ENCODE data around the gene PRKCA. TPM values are rescaled to one million over a fixed set of nuclear protein-coding genes. Genes with fewer than 3 reads are reported as not detected.

PRKCA gene
- total and polyA plus RNA-seq, 2 of the 13 experiments (the other 11 are each of a cell fraction or from before 2014, with no cell fraction given): 18.5 to 21.5 TPM

DNA sequence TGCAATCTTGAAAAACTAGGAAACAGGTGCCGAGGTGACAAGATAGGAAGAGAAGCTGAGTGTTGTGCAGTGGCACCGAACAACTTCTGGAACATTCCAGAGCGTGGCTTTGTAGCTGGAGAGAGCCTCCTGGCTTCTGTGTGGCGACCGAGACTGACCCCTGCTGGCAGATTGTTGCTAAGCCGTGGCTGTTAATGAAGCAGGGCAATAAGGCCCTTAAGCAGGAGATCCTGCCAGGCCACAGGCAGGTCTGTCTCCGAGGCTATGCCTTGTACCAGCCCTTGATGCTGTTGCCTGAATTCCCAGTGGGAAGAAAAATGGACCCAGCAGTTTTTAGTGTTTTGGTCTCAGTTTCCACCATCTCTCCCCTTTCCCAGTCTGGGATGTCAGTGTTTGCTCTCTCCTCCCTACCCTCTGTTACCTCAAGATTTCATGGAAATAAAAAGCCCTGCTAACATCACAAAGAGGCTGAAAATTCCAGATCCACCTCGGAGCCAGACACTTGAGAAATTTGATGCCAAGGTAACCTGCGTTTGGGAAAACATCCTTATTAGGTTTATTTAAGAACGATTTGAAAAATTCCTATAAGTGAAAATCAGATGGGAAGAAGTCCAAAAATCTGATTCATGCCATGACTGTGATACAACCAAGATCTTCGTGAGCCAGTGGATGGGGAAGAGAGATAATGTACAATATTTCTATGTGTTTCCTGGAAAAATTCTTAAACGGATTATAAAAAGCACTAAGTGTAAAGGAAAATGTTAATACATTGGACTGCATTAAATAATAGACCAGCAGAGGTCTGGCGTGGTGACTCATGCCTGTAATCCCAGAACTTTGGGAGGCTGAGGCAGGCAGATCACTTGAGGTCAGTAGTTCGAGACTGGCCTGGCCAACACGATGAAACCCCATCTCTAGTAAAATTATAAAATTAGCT lies 265.1 kb downstream of the PRKCA start (continued):
- TF ChIP-seq, protein P1, sequence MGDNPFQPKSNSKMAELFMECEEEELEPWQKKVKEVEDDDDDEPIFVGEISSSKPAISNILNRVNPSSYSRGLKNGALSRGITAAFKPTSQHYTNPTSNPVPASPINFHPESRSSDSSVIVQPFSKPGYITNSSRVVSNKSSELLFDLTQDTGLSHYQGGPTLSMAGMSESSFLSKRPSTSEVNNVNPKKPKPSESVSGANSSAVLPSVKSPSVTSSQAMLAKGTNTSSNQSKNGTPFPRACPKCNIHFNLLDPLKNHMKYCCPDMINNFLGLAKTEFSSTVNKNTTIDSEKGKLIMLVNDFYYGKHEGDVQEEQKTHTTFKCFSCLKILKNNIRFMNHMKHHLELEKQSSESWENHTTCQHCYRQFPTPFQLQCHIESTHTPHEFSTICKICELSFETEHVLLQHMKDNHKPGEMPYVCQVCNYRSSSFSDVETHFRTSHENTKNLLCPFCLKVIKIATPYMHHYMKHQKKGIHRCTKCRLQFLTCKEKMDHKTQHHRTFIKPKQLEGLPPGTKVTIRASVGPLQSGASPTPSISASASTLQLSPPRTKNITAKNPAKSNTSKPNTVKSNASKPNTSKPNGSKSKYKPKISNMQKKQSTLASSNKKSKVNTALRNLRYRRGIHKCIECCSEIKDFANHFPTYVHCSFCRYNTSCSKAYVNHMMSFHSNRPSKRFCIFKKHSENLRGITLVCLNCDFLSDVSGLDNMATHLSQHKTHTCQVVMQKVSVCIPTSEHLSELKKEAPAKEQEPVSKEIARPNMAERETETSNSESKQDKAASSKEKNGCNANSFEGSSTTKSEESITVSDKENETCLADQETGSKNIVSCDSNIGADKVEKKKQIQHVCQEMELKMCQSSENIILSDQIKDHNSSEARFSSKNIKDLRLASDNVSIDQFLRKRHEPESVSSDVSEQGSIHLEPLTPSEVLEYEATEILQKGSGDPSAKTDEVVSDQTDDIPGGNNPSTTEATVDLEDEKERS (CRISPR knock-in tag; IDR thresholded peaks at IDR 0.05): peak; percentile 61; the same call in 1 of the 2 replicates
- no peak for TF ChIP-seq ADNP (CRISPR knock-in tag; IDR thresholded peaks at IDR 0.05)
- no peak for TF ChIP-seq ZNF17 (CRISPR knock-in tag; IDR thresholded peaks at IDR 0.05)
- TF ChIP-seq ZNF460 (CRISPR knock-in tag; IDR thresholded peaks at IDR 0.05; ENCODE audit: borderline replicate concordance): no peak
- TF ChIP-seq MEIS2 (CRISPR knock-in tag; IDR thresholded peaks at IDR 0.05): peak; percentile 59; the same call in 1 of the 2 replicates
- no peak for TF ChIP-seq MZF1 (CRISPR knock-in tag; IDR thresholded peaks at IDR 0.05; ENCODE audit: borderline replicate concordance)
- 0 out of 2 replicates have a peak, but pooled peaks have one; percentile 62 for TF ChIP-seq ZSCAN20 (CRISPR knock-in tag; IDR thresholded peaks at IDR 0.05; ENCODE audit: borderline replicate concordance)
- peak; percentile 84 for TF ChIP-seq XRCC5 (optimal IDR thresholded peaks at IDR 0.05; ENCODE audit: low read length)
- TF ChIP-seq ZNF510 (CRISPR knock-in tag; IDR thresholded peaks at IDR 0.05; ENCODE audit: low read depth): no peak
- TF ChIP-seq KLF12 (CRISPR knock-in tag; IDR thresholded peaks at IDR 0.05; ENCODE audit: borderline replicate concordance): no peak
- no peak for TF ChIP-seq MEF2D (CRISPR knock-in tag; IDR thresholded peaks at IDR 0.05)
- no peak for TF ChIP-seq RFX5 (IDR thresholded peaks at IDR 0.05; ENCODE audit: low read depth, low read length)
- TF ChIP-seq, protein P2, sequence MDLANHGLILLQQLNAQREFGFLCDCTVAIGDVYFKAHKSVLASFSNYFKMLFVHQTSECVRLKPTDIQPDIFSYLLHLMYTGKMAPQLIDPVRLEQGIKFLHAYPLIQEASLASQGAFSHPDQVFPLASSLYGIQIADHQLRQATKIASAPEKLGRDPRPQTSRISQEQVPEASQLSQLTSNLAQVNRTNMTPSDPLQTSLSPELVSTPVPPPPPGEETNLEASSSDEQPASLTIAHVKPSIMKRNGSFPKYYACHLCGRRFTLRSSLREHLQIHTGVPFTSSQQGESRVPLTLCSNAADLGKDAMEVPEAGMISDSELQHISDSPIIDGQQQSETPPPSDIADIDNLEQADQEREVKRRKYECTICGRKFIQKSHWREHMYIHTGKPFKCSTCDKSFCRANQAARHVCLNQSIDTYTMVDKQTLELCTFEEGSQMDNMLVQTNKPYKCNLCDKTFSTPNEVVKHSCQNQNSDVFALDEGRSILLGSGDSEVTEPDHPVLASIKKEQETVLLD (CRISPR knock-in tag; IDR thresholded peaks at IDR 0.05; ENCODE audit: low read depth): no peak
- peak; percentile 41 for TF ChIP-seq HNRNPH1 (optimal IDR thresholded peaks at IDR 0.05; ENCODE audit: low read depth, low read length)
- TF ChIP-seq PAWR (CRISPR knock-in tag; IDR thresholded peaks at IDR 0.05; ENCODE audit: borderline replicate concordance): no peak
- TF ChIP-seq ZNF331 (CRISPR knock-in tag; IDR thresholded peaks at IDR 0.05): peak; percentile 43; the same call in 1 of the 2 replicates
- TF ChIP-seq IRX3 (CRISPR knock-in tag; IDR thresholded peaks at IDR 0.05; ENCODE audit: borderline replicate concordance, low read depth): no peak
- peak; percentile 66; the same call in 1 of the 2 replicates for TF ChIP-seq ARHGAP35 (CRISPR knock-in tag; IDR thresholded peaks at IDR 0.05; ENCODE audit: borderline replicate concordance)
- peak; percentile 55; the same call in 1 of the 2 replicates for TF ChIP-seq PITX1 (CRISPR knock-in tag; IDR thresholded peaks at IDR 0.05)
- peak; percentile 86 for TF ChIP-seq IRF2 (CRISPR knock-in tag; IDR thresholded peaks at IDR 0.05)
- TF ChIP-seq MAFG (CRISPR knock-in tag; IDR thresholded peaks at IDR 0.05): no peak
- TF ChIP-seq ZFP37 (CRISPR knock-in tag; IDR thresholded peaks at IDR 0.05; ENCODE audit: borderline replicate concordance): 0 out of 2 replicates have a peak, but pooled peaks have one; percentile 35
- no peak for TF ChIP-seq RNF2 (conservative IDR thresholded peaks at IDR 0.05; ENCODE audit: low read depth)

Data from HepG2 (cell line).